Thoracic aorta (tissue), 2 donors: ENCODE measurements around the gene GPR108. TPM values are rescaled to one million over a fixed set of nuclear protein-coding genes. Genes with fewer than 3 reads are reported as not detected.

ENCODE experiments used
- ATAC-seq: fragments of 150-250 bp; one replicate; pipeline ENCODE4 v1.8.0; 2017; ENCODE audit warnings: low read depth; ENCODE audit not compliant: insufficient number of reproducible peaks, low FRiP score
- DNase-seq: peaks from one replicate; pipeline ENCODE4 v3.0.0-alpha.2; 2020; ENCODE audit warnings: low spot score
- H3K27ac ChIP-seq, 2 donors: fragments of 200-600 bp; sonication (generic); 1 replicate in 1 of 2; 2 replicates in 1 of 2; pipeline ENCODE4 v1.5.1; 2016; ENCODE audit warnings: mild to moderate bottlenecking in 2 of 2, moderate library complexity in 2 of 2
- H3K27me3 ChIP-seq: fragments of 200-600 bp; sonication (generic); replicated peaks from 2 replicates; pipeline ENCODE4 v1.6.0; 2016; ENCODE audit warnings: mild to moderate bottlenecking; ENCODE audit not compliant: insufficient read depth
- H3K36me3 ChIP-seq: fragments of 200-600 bp; sonication (generic); one replicate; pipeline ENCODE4 v1.5.1; 2016
- H3K4me1 ChIP-seq, 2 donors: fragments of 200-600 bp; sonication (generic); 1 replicate in 1 of 2; 2 replicates in 1 of 2; pipeline versions ENCODE4 v1.5.1 to v1.6.0; 2016; ENCODE audit warnings: low read depth in 2 of 2, mild to moderate bottlenecking in 1 of 2; ENCODE audit not compliant: control insufficient read depth in 1 of 2
- H3K4me3 ChIP-seq: fragments of 200-600 bp; sonication (generic); 2 replicates; pipeline ENCODE4 v1.5.1; 2016; ENCODE audit warnings: mild to moderate bottlenecking
- H3K9me3 ChIP-seq: fragments of 200-600 bp; sonication (generic); 2 replicates; pipeline ENCODE4 v1.5.1; 2016
- CTCF ChIP-seq: fragments of 200-600 bp; sonication (generic); IDR thresholded peaks from one replicate; pipeline ENCODE4 v1.5.1; 2019; ENCODE audit warnings: antibody characterized with exemption
- total RNA-seq, 2 donors: library from RNA; depleted of rRNA; stranded (reverse); fragments of >200 nt; gene quantifications; one replicate each; pipeline versions ENCODE4 v1.1.0 to v1.2.3, GENCODE V29; 2016

GPR108 gene
- total RNA-seq, 2 donors from 2014 or later = 32.2 to 84.2 TPM

GRCh38 chr19:6690160-6690885 is 47.1 kb downstream of the GPR108 start:
- DNase-seq = no peak

GRCh38 chr19:6687114-6687513 is 50.3 kb downstream of the GPR108 start:
- no peak overlapping the region for H3K27ac ChIP-seq
- H3K27me3 ChIP-seq = no peaks in the 10 kb centered on the region
- no peaks in the 10 kb centered on the region for H3K36me3 ChIP-seq
- H3K9me3 ChIP-seq = no peaks in the 10 kb centered on the region
- H3K4me3 ChIP-seq = no peak overlapping the region
- no peak for ATAC-seq
- no peak for DNase-seq
- H3K4me1 ChIP-seq = no peaks in the 10 kb centered on the region
- no peak for TF ChIP-seq CTCF

More at GRCh38 chr19:6690160-6690885, 47.1 kb downstream of the GPR108 start:
- no peaks in the 10 kb centered on the region for H3K9me3 ChIP-seq
- no peaks in the 10 kb centered on the region for H3K36me3 ChIP-seq
- H3K4me3 ChIP-seq = no peak overlapping the region
- no peaks in the 10 kb centered on the region for H3K27me3 ChIP-seq
- H3K27ac ChIP-seq = no peak overlapping the region
- TF ChIP-seq CTCF = no peak
- ATAC-seq = no peak
- H3K4me1 ChIP-seq = no peaks in the 10 kb centered on the region

GRCh38 chr19:6686628-6686975 is 50.8 kb downstream of the GPR108 start:
- Histone ChIP-seq H3K36me3 (no peaks in the 10 kb centered on the region), H3K9me3 (no peaks in the 10 kb centered on the region), H3K27me3 (no peaks in the 10 kb centered on the region), H3K4me1 (no peaks in the 10 kb centered on the region), H3K27ac (no peak overlapping the region), H3K4me3 (no peak overlapping the region)
- TF ChIP-seq CTCF = no peak
- DNase-seq (no peak), ATAC-seq (no peak)

- no peak for DNase-seq
- ATAC-seq = no peak
- no peaks in the 10 kb centered on the region for H3K4me1 ChIP-seq
- no peak for TF ChIP-seq CTCF
- H3K27ac ChIP-seq = no peak overlapping the region
- no peak overlapping the region for H3K4me3 ChIP-seq
- H3K9me3 ChIP-seq = no peaks in the 10 kb centered on the region
- no peaks in the 10 kb centered on the region for H3K36me3 ChIP-seq
- no peaks in the 10 kb centered on the region for H3K27me3 ChIP-seq
Observed at GRCh38 chr19:6685962-6686627, 51.3 kb downstream of the GPR108 start.

GRCh38 chr19:6685482-6685881 is 51.9 kb downstream of the GPR108 start:
- no peaks in the 10 kb centered on the region for H3K36me3 ChIP-seq
- H3K9me3 ChIP-seq = no peaks in the 10 kb centered on the region
- H3K4me1 ChIP-seq = no peaks in the 10 kb centered on the region
- H3K27me3 ChIP-seq = no peaks in the 10 kb centered on the region
- ATAC-seq = no peak
- DNase-seq = no peak
- no peak for TF ChIP-seq CTCF
- H3K27ac ChIP-seq = no peak overlapping the region
- H3K4me3 ChIP-seq = no peak overlapping the region
